Lung (tissue), 12 donors: ENCODE results near the gene P2RX2. TPM values are rescaled to one million over a fixed set of nuclear protein-coding genes. Genes with fewer than 3 reads are reported as not detected.

Source experiments
- ATAC-seq: fragments of 200-7000 bp; cut with Tn5 transposase; one replicate; pipeline ENCODE4 v1.9.1; 2020; ENCODE audit warnings: moderate number of reproducible peaks; ENCODE audit not compliant: insufficient read depth, low FRiP score
- DNase-seq, 3 donors: peaks; one replicate each; pipeline ENCODE4 v3.0.0-alpha.2; 2013 to 2017
- H3K27ac ChIP-seq, 2 donors: one replicate each; pipeline ENCODE4 v1.5.1; 2013; ENCODE audit warnings: mild to moderate bottlenecking in 2 of 2, moderate library complexity in 2 of 2, control low read depth in 1 of 2, inconsistent platforms in 1 of 2, low read depth in 1 of 2, low read length in 1 of 2
- H3K27me3 ChIP-seq, 3 donors: one replicate each; pipeline ENCODE4 v1.5.1; 2013; ENCODE audit warnings: low read length in 2 of 3; ENCODE audit not compliant: control insufficient read depth in 3 of 3, insufficient read depth in 3 of 3
- H3K36me3 ChIP-seq, 4 donors: one replicate each; pipeline ENCODE4 v1.5.1; 2013; ENCODE audit warnings: low read length in 4 of 4, mild to moderate bottlenecking in 1 of 4, moderate library complexity in 1 of 4; ENCODE audit not compliant: control insufficient read depth in 4 of 4, insufficient read depth in 4 of 4
- H3K4me1 ChIP-seq, 5 donors: one replicate each; pipeline ENCODE4 v1.5.1; 2013; ENCODE audit warnings: low read length in 5 of 5, mild to moderate bottlenecking in 2 of 5, moderate library complexity in 1 of 5; ENCODE audit not compliant: control insufficient read depth in 5 of 5, insufficient read depth in 5 of 5
- H3K4me3 ChIP-seq: one replicate; pipeline ENCODE4 v1.5.1; 2013; ENCODE audit warnings: mild to moderate bottlenecking, control low read depth, moderate library complexity
- H3K9ac ChIP-seq, 2 donors: one replicate each; pipeline ENCODE4 v1.5.1; 2013; ENCODE audit warnings: low read length in 2 of 2, control low read depth in 1 of 2; ENCODE audit not compliant: insufficient read depth in 1 of 2
- H3K9me3 ChIP-seq, 4 donors: one replicate each; pipeline ENCODE4 v1.5.1; 2013; ENCODE audit warnings: low read length in 3 of 4, mild to moderate bottlenecking in 1 of 4, moderate library complexity in 1 of 4; ENCODE audit not compliant: control insufficient read depth in 4 of 4, insufficient read depth in 3 of 4
- CTCF ChIP-seq: IDR thresholded peaks from 2 replicates; pipeline ENCODE4 v1.5.1; 2012; ENCODE audit warnings: mild to moderate bottlenecking; ENCODE audit errors: control extremely low read depth, extremely low read depth
- WGBS, 2 donors: extraction: QIAGEN DNeasy Blood & Tissue Kit; methylation state at CpG; one replicate each; pipeline ENCODE4 v1.1.7; 2013; 5-methylcytosine and 5-hydroxymethylcytosine counted together
- polyA plus RNA-seq, 2 donors: library from polyadenylated mRNA; stranded (reverse); fragments of 200-250 nt; gene quantifications; one replicate each; pipeline ENCODE4 v1.2.1, GENCODE V29; 2013
- total RNA-seq, 2 donors: library from RNA; depleted of rRNA in 1 of 2; stranded (reverse); fragments of >200 nt in 1 of 2; gene quantifications; one replicate each; pipeline ENCODE4 v1.2.1, GENCODE V29; 2014 to 2021
- donor health status: control.
- donor health status: control.
- donor health status: Bipolar disorder and iron deficiency.
- donor health status: healthy.
- donor health status: DM: yes; HTN: yes; CAD: no.

The P2RX2 gene
- total and polyA plus RNA-seq, 4 donors: 0.05 to 3.4 (median 0.90) TPM

DNA sequence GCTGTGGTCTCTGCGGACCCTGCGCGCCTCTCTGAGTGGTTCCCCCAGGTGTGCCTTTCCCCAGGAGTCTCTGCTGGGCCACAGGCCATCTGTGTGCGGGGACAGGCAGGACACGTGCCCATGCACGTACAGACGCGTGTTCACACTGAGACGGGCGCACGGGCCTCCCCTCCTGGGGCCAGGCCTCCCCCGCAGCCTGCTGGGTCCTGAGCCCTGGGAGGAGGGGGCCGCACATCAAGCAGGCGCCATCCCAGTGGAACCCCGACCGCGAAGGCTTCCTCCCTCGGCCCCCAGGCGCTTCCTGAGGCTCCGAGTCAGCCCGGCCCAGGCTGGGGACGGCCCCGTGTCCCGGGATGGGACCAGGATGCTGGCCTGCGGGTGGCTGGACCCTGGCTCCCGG, 47.9 kb upstream of the P2RX2 start:
- H3K4me3 ChIP-seq: no peak overlapping the region
- no peaks in the 10 kb centered on the region for H3K27me3 ChIP-seq
- peaks cover 0 to 50% (median 12%) of the 10 kb centered on the region in 4 donors for H3K36me3 ChIP-seq
- ATAC-seq: no peak
- no peaks in the 10 kb centered on the region for H3K9me3 ChIP-seq
- TF ChIP-seq CTCF: no peak
- DNase-seq: no peak
- no peak overlapping the region for H3K9ac ChIP-seq
- WGBS, 2 donors: 97 to 98% methylated on average over 20 to 26 of the region's 26 CpGs
- H3K27ac ChIP-seq: no peak overlapping the region
- peaks cover 0 to 4% (median 0%) of the 10 kb centered on the region in 5 donors for H3K4me1 ChIP-seq

DNA sequence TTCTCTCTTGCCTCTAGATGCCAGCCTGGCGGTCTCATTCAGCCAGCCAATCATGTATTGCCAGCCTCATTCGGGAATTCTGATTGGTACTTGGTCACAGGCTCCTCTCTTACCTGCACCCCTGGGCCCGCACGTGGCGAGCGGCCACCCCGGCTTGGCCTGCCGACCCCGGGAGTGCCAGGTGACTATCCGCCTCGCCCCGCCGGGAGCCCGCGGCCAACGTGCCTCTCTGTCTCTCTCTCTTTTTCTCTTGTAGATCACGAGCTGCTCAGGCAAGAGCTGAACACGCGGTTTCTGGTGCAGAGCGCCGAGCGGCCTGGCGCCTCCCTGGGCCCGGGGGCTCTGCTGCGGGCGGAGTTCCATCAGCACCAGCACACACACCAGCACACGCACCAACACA, 47.5 kb upstream of the P2RX2 start:
- Histone ChIP-seq H3K27ac (no peak overlapping the region), H3K9me3 (no peaks in the 10 kb centered on the region), H3K4me1 (peaks cover 0 to 4% (median 0%) of the 10 kb centered on the region in 5 donors), H3K4me3 (no peak overlapping the region), H3K36me3 (peaks cover 0 to 49% (median 12%) of the 10 kb centered on the region in 4 donors), H3K9ac (no peak overlapping the region), H3K27me3 (no peaks in the 10 kb centered on the region)
- ATAC-seq (no peak), DNase-seq (no peak)
- TF ChIP-seq CTCF: no peak
- WGBS, 2 donors: 95% methylated on average over 27 of the region's 27 CpGs

DNA sequence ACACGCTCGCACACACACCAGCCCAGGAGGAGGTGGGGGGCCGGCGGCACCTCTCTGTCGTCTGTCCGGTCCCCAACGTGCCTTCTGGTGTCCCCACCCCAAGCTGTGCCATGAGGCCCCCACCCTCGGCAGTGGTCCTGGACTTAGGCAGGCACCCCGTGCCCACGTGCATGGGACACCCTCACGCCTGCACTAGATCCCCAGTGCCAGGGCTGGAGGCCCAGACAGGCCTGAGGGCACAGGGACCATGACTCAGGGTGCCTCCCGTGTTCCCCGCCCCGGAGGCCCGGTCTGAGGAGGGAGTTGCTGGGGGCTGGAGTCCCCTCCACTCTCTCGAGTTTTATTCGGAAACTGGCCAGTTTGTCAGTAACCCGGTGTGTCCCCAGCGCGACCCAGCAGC, 47.0 kb upstream of the P2RX2 start:
- ATAC-seq (no peak), DNase-seq (no peak)
- H3K36me3 ChIP-seq: peaks cover 0 to 50% (median 13%) of the 10 kb centered on the region in 4 donors
- TF ChIP-seq CTCF: no peak
- no peak overlapping the region for H3K9ac ChIP-seq
- H3K27me3 ChIP-seq: no peaks in the 10 kb centered on the region
- peaks cover 0 to 4% (median 0%) of the 10 kb centered on the region in 5 donors for H3K4me1 ChIP-seq
- no peaks in the 10 kb centered on the region for H3K9me3 ChIP-seq
- H3K4me3 ChIP-seq: no peak overlapping the region
- WGBS, 2 donors: 82 to 90% methylated on average over 20 of the region's 20 CpGs
- no peak overlapping the region for H3K27ac ChIP-seq

DNA sequence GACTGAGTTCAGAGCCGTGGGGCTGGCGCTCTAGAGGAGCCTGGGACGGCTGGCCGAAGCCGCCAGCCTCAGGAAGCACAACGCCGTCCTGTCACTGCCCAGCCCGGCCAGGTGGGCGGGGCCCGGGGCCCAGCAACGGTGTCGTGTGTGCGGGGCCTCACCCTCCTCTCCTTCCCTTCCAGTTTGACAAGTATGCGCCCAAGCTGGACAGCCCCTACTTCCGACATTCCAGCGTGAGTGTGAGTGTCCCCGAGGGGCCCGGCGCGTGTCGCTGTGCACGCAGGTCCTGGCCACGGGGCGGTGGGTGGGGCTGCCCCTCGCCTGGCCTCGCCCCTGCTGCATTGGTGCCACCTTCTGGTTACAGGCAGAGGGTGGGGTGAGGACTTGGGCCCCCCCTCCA, 46.5 kb upstream of the P2RX2 start:
- Histone ChIP-seq H3K27ac (no peak overlapping the region), H3K4me3 (no peak overlapping the region), H3K36me3 (peaks cover 0 to 50% (median 15%) of the 10 kb centered on the region in 4 donors), H3K9me3 (no peaks in the 10 kb centered on the region), H3K9ac (no peak overlapping the region), H3K4me1 (peaks cover 0 to 4% (median 0%) of the 10 kb centered on the region in 5 donors), H3K27me3 (no peaks in the 10 kb centered on the region)
- ATAC-seq (peak; percentile 16), DNase-seq (peak in 2 of 3 donors; percentile 64 to 75)
- no peak for TF ChIP-seq CTCF
- 66 to 86% methylated on average over 24 to 26 of the region's 26 CpGs for WGBS, 2 donors
